MM.1S (cell line): ENCODE results near the gene MAL.

Experiments
- DNase-seq: peaks from one replicate; pipeline ENCODE4 v3.0.0-alpha.2; 2015
- H2AFZ ChIP-seq: fragments of 300-600 bp; sonication (generic); 2 replicates; pipeline ENCODE4 v1.6.0; 2016; ENCODE audit warnings: antibody characterized with exemption, low read length
- H3F3A ChIP-seq: fragments of 300-600 bp; sonication (generic); 2 replicates; pipeline ENCODE4 v1.6.1; 2016; ENCODE audit warnings: mild to moderate bottlenecking, antibody characterized with exemption, low read length, moderate library complexity, mixed read lengths; ENCODE audit not compliant: insufficient read depth
- H3K27ac ChIP-seq: fragments of 300-600 bp; sonication (generic); 2 replicates; pipeline ENCODE4 v1.5.1; 2016; ENCODE audit warnings: mild to moderate bottlenecking, low read length
- H3K27me3 ChIP-seq: fragments of 300-600 bp; sonication (generic); replicated peaks from 2 replicates; pipeline ENCODE4 v1.6.0; 2016; ENCODE audit warnings: low read length; ENCODE audit not compliant: insufficient read depth
- H3K36me3 ChIP-seq: fragments of 300-600 bp; sonication (generic); replicated peaks from 2 replicates; pipeline ENCODE4 v1.6.1; 2016; ENCODE audit warnings: mild to moderate bottlenecking, low read length, mixed read lengths; ENCODE audit not compliant: insufficient read depth
- H3K4me1 ChIP-seq: fragments of 300-600 bp; sonication (generic); 2 replicates; pipeline ENCODE4 v1.6.1; 2016; ENCODE audit warnings: low read length, mixed read lengths
- H3K4me2 ChIP-seq: fragments of 300-600 bp; sonication (generic); 2 replicates; pipeline ENCODE4 v1.6.0; 2016; ENCODE audit warnings: low read depth, low read length
- H3K4me3 ChIP-seq: fragments of 300-600 bp; sonication (generic); 2 replicates; pipeline ENCODE4 v1.5.1; 2016; ENCODE audit warnings: low read length, mixed read lengths
- H3K79me2 ChIP-seq: fragments of 300-600 bp; sonication (generic); 2 replicates; pipeline ENCODE4 v1.6.1; 2016; ENCODE audit warnings: mixed run types, low read length, mixed read lengths
- H3K9ac ChIP-seq: fragments of 300-600 bp; sonication (generic); 2 replicates; pipeline ENCODE4 v1.6.1; 2016; ENCODE audit warnings: low read length, mixed read lengths
- H3K9me2 ChIP-seq: fragments of 300-600 bp; sonication (generic); replicated peaks from 2 replicates; pipeline ENCODE4 v1.6.1; 2016; ENCODE audit warnings: mild to moderate bottlenecking, low read length, mixed read lengths; ENCODE audit not compliant: insufficient read depth
- H3K9me3 ChIP-seq: fragments of 300-600 bp; sonication (generic); replicated peaks from 2 replicates; pipeline ENCODE4 v1.6.1; 2016; ENCODE audit warnings: mild to moderate bottlenecking, low read length, mixed read lengths; ENCODE audit not compliant: insufficient read depth
- H4K20me1 ChIP-seq: fragments of 300-600 bp; sonication (generic); 2 replicates; pipeline ENCODE4 v1.6.1; 2016; ENCODE audit warnings: mild to moderate bottlenecking, low read length, moderate library complexity, mixed read lengths; ENCODE audit not compliant: insufficient read depth
- EZH2 ChIP-seq: fragments of 300-600 bp; sonication (generic); optimal IDR thresholded peaks from 2 replicates; pipeline ENCODE3; 2017; ENCODE audit warnings: low read depth, mild to moderate bottlenecking, antibody characterized with exemption, low read length, mixed read lengths
- EZH2phosphoT487 ChIP-seq: fragments of 300-600 bp; sonication (generic); IDR thresholded peaks from 2 replicates; pipeline ENCODE4 v1.6.1; 2018; ENCODE audit warnings: antibody characterized with exemption, low read length
- TF ChIP-seq, protein P1 (sequence below): fragments of 300-600 bp; sonication (generic); IDR thresholded peaks from 2 replicates; pipeline ENCODE4 v1.5.1; 2016; ENCODE audit warnings: antibody characterized with exemption, low read length, mixed read lengths

Gene MAL

DNA sequence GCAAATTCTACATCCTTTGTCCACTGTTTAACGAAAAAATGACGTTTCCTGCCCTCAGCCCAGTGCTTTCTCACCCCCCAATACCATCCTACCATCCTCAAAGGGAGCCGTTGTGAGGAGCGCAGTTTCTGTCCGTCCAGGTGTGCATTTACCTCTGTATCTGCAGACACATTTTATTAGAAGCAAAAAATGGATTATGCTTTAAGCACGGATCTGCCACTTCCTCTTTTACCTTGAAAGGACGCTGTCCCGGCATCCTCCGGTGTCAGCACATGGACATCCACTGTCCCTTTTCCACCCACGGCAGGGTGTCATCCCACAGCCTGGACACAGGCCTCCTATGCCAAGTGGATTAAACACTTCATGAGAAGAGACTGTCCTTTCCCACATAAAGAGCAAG is 7.2 kb upstream of the MAL start:
- Histone ChIP-seq H3K36me3 (no peaks in the 10 kb centered on the region), H3K4me2 (no peak overlapping the region), H4K20me1 (no peaks in the 10 kb centered on the region), H3K4me3 (no peak overlapping the region), H2AFZ (no peak overlapping the region), H3K79me2 (no peaks in the 10 kb centered on the region), H3K27ac (no peak overlapping the region), H3F3A (no peaks in the 10 kb centered on the region), H3K9me3 (no peaks in the 10 kb centered on the region), H3K9ac (no peak overlapping the region), H3K27me3 (no peaks in the 10 kb centered on the region), H3K9me2 (no peaks in the 10 kb centered on the region), H3K4me1 (peaks cover 28% of the 10 kb centered on the region)
- TF ChIP-seq, protein P1, sequence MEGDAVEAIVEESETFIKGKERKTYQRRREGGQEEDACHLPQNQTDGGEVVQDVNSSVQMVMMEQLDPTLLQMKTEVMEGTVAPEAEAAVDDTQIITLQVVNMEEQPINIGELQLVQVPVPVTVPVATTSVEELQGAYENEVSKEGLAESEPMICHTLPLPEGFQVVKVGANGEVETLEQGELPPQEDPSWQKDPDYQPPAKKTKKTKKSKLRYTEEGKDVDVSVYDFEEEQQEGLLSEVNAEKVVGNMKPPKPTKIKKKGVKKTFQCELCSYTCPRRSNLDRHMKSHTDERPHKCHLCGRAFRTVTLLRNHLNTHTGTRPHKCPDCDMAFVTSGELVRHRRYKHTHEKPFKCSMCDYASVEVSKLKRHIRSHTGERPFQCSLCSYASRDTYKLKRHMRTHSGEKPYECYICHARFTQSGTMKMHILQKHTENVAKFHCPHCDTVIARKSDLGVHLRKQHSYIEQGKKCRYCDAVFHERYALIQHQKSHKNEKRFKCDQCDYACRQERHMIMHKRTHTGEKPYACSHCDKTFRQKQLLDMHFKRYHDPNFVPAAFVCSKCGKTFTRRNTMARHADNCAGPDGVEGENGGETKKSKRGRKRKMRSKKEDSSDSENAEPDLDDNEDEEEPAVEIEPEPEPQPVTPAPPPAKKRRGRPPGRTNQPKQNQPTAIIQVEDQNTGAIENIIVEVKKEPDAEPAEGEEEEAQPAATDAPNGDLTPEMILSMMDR: no peak
- TF ChIP-seq EZH2 (no peak), EZH2phosphoT487 (no peak)
- no peak for DNase-seq

GRCh38 chr2:95018861-95019550 is 6.5 kb upstream of the MAL start:
- Histone ChIP-seq H3K4me3 (no peak overlapping the region), H3K9me3 (no peaks in the 10 kb centered on the region), H3K4me1 (peaks cover 22% of the 10 kb centered on the region), H4K20me1 (no peaks in the 10 kb centered on the region), H3K9me2 (no peaks in the 10 kb centered on the region), H3F3A (no peaks in the 10 kb centered on the region), H3K36me3 (no peaks in the 10 kb centered on the region), H2AFZ (no peak overlapping the region), H3K27ac (no peak overlapping the region), H3K4me2 (no peak overlapping the region), H3K9ac (no peak overlapping the region), H3K27me3 (no peaks in the 10 kb centered on the region), H3K79me2 (no peaks in the 10 kb centered on the region)
- DNase-seq: no peak
- TF ChIP-seq, protein P1: no peak
- no peak for TF ChIP-seq EZH2phosphoT487
- no peak for TF ChIP-seq EZH2

DNA sequence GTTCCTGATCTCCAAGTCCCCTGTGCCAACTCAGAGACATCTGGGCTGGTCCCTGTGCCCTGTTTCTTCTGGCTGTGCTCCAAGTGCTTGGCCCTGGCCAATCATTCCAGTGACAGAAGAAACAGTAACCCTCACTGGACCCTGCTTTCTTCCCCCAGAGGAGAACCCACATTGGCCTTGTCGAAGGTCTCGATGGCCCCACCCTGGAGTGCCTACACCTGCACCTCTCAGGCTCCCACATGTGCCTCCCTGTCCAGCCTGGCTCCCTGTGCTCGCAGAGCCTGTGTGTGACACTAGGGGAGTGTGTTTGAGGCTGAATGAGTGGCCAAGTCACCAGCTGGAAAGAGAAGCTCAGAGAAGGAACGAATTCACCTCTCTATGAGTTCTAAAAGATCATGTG is 5.9 kb upstream of the MAL start:
- no peaks in the 10 kb centered on the region for H3K9me3 ChIP-seq
- TF ChIP-seq EZH2 (no peak), EZH2phosphoT487 (no peak)
- TF ChIP-seq, protein P1: no peak
- H2AFZ ChIP-seq: no peak overlapping the region
- no peak overlapping the region for H3K4me2 ChIP-seq
- no peaks in the 10 kb centered on the region for H3K36me3 ChIP-seq
- no peaks in the 10 kb centered on the region for H3F3A ChIP-seq
- H3K4me1 ChIP-seq: peaks cover 16% of the 10 kb centered on the region
- H3K4me3 ChIP-seq: no peak overlapping the region
- H3K9ac ChIP-seq: no peak overlapping the region
- DNase-seq: no peak
- no peaks in the 10 kb centered on the region for H3K79me2 ChIP-seq
- H4K20me1 ChIP-seq: no peaks in the 10 kb centered on the region
- no peaks in the 10 kb centered on the region for H3K9me2 ChIP-seq
- H3K27me3 ChIP-seq: no peaks in the 10 kb centered on the region
- no peak overlapping the region for H3K27ac ChIP-seq
